KMS-11 (cell line): ENCODE results near the gene ROGDI.

Source experiments
- H2AFZ ChIP-seq: fragments of 200-600 bp; sonication (generic); 2 replicates; pipeline ENCODE4 v1.6.1; 2016; ENCODE audit warnings: antibody characterized with exemption, mixed run types, low read depth
- H3K27ac ChIP-seq: fragments of 200-600 bp; sonication (generic); 2 replicates; pipeline ENCODE4 v1.6.1; 2016; ENCODE audit warnings: mild to moderate bottlenecking, mixed run types
- H3K27me3 ChIP-seq: fragments of 200-600 bp; sonication (generic); 2 replicates; pipeline ENCODE4 v1.6.1; 2017; ENCODE audit warnings: mild to moderate bottlenecking, low read depth, mixed run types, moderate library complexity; ENCODE audit not compliant: insufficient read depth
- H3K36me3 ChIP-seq: fragments of 200-600 bp; sonication (generic); 2 replicates; pipeline ENCODE4 v1.6.1; 2017; ENCODE audit warnings: mild to moderate bottlenecking, mixed run types; ENCODE audit not compliant: insufficient read depth
- H3K4me1 ChIP-seq: fragments of 200-600 bp; sonication (generic); 2 replicates; pipeline ENCODE4 v1.6.1; 2016; ENCODE audit warnings: mild to moderate bottlenecking, low read depth, mixed run types; ENCODE audit not compliant: poor library complexity, severe bottlenecking
- H3K4me2 ChIP-seq: fragments of 200-600 bp; sonication (generic); 2 replicates; pipeline ENCODE4 v1.7.0; 2016; ENCODE audit warnings: mild to moderate bottlenecking, mixed run types
- H3K4me3 ChIP-seq: fragments of 200-600 bp; sonication (generic); IDR thresholded peaks from 2 replicates; pipeline ENCODE4 v1.6.1; 2017; ENCODE audit warnings: low read depth, low read length, mixed read lengths; ENCODE audit not compliant: insufficient read depth
- H3K79me2 ChIP-seq: fragments of 200-600 bp; sonication (generic); 2 replicates; pipeline ENCODE4 v1.6.1; 2016; ENCODE audit warnings: low read depth, mixed run types; ENCODE audit not compliant: insufficient read depth
- H3K9ac ChIP-seq: fragments of 200-600 bp; sonication (generic); 2 replicates; pipeline ENCODE4 v1.6.1; 2016; ENCODE audit warnings: mild to moderate bottlenecking, mixed run types
- H4K20me1 ChIP-seq: fragments of 200-600 bp; sonication (generic); 2 replicates; pipeline ENCODE4 v1.6.1; 2016; ENCODE audit warnings: mild to moderate bottlenecking, mixed run types; ENCODE audit not compliant: insufficient read depth
- TF ChIP-seq, protein P1 (sequence below): fragments of 200-600 bp; sonication (generic); conservative IDR thresholded peaks from 2 replicates; pipeline ENCODE4 v1.6.1; 2017; ENCODE audit warnings: low read depth, mild to moderate bottlenecking, antibody characterized with exemption, low read length, moderate library complexity, mixed read lengths

ROGDI gene

GRCh38 chr16:4792951-4793513, 9.4 kb downstream of the ROGDI start:
- no peaks in the 10 kb centered on the region for H4K20me1 ChIP-seq
- no peak overlapping the region for H3K9ac ChIP-seq
- H3K79me2 ChIP-seq = no peaks in the 10 kb centered on the region
- H3K4me3 ChIP-seq = no peak overlapping the region
- H2AFZ ChIP-seq = no peak overlapping the region
- no peaks in the 10 kb centered on the region for H3K4me1 ChIP-seq
- no peak overlapping the region for H3K4me2 ChIP-seq
- no peaks in the 10 kb centered on the region for H3K36me3 ChIP-seq
- TF ChIP-seq, protein P1, sequence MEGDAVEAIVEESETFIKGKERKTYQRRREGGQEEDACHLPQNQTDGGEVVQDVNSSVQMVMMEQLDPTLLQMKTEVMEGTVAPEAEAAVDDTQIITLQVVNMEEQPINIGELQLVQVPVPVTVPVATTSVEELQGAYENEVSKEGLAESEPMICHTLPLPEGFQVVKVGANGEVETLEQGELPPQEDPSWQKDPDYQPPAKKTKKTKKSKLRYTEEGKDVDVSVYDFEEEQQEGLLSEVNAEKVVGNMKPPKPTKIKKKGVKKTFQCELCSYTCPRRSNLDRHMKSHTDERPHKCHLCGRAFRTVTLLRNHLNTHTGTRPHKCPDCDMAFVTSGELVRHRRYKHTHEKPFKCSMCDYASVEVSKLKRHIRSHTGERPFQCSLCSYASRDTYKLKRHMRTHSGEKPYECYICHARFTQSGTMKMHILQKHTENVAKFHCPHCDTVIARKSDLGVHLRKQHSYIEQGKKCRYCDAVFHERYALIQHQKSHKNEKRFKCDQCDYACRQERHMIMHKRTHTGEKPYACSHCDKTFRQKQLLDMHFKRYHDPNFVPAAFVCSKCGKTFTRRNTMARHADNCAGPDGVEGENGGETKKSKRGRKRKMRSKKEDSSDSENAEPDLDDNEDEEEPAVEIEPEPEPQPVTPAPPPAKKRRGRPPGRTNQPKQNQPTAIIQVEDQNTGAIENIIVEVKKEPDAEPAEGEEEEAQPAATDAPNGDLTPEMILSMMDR = no peak
- no peaks in the 10 kb centered on the region for H3K27me3 ChIP-seq
- no peak overlapping the region for H3K27ac ChIP-seq

DNA sequence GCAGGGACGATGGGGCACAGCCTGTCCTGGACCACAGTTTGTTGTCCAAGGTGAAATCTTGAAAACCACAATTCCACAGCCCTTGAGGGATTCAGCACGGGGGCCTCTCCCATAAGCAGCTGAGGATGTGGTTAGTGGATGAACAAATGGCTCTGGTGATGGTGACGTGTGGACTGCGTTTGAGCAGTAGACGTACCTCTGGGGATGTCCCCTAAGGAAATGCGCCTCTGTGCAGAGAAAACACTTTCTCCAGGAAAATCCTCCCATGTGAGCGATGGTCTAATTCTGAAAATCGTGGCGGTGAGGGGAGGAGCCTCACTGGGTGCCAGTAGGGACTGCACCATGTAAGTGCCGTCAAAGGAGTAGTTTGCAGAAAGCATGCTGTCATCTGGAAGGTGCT, 11.6 kb downstream of the ROGDI start:
- H3K27me3 ChIP-seq = no peaks in the 10 kb centered on the region
- no peak overlapping the region for H3K4me3 ChIP-seq
- H3K4me2 ChIP-seq = no peak overlapping the region
- H3K9ac ChIP-seq = no peak overlapping the region
- no peak overlapping the region for H2AFZ ChIP-seq
- TF ChIP-seq, protein P1 = no peak
- H3K79me2 ChIP-seq = no peaks in the 10 kb centered on the region
- H3K4me1 ChIP-seq = no peaks in the 10 kb centered on the region
- no peaks in the 10 kb centered on the region for H4K20me1 ChIP-seq
- H3K36me3 ChIP-seq = no peaks in the 10 kb centered on the region
- no peak overlapping the region for H3K27ac ChIP-seq

DNA sequence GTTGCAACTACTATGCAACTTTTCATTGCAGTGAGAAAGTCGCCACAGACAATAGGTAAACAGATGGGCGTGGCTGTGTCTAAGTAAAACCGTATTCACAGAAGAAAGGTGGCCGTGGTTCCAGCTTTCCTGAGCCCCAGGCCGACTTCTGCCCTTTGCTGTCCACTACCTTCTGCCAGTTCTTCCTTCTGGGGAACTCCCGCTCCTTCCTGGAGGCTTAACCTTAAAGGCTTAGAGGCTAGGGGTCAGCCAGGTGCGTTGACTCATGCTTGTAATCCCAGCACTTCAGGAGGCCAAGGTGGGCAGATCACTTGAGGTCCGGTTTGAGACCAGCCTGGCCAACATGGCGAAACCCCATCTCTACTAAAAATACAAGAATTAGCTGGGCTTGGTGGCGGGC, 12.2 kb downstream of the ROGDI start:
- TF ChIP-seq, protein P1 = no peak
- no peaks in the 10 kb centered on the region for H3K79me2 ChIP-seq
- no peak overlapping the region for H3K4me3 ChIP-seq
- H3K27ac ChIP-seq = no peak overlapping the region
- H3K9ac ChIP-seq = no peak overlapping the region
- H2AFZ ChIP-seq = no peak overlapping the region
- no peaks in the 10 kb centered on the region for H3K27me3 ChIP-seq
- no peak overlapping the region for H3K4me2 ChIP-seq
- H4K20me1 ChIP-seq = no peaks in the 10 kb centered on the region
- no peaks in the 10 kb centered on the region for H3K36me3 ChIP-seq
- H3K4me1 ChIP-seq = no peaks in the 10 kb centered on the region

- H2AFZ ChIP-seq = no peak overlapping the region
- TF ChIP-seq, protein P1 = no peak
- H3K9ac ChIP-seq = no peak overlapping the region
- no peak overlapping the region for H3K27ac ChIP-seq
- no peaks in the 10 kb centered on the region for H3K36me3 ChIP-seq
- no peaks in the 10 kb centered on the region for H4K20me1 ChIP-seq
- H3K4me3 ChIP-seq = no peak overlapping the region
- H3K4me1 ChIP-seq = no peaks in the 10 kb centered on the region
- no peak overlapping the region for H3K4me2 ChIP-seq
- H3K79me2 ChIP-seq = no peaks in the 10 kb centered on the region
- H3K27me3 ChIP-seq = no peaks in the 10 kb centered on the region
Observed at GRCh38 chr16:4788910-4789309, 13.5 kb downstream of the ROGDI start.
